H1 (cell line): ENCODE results near the gene PLCH2. TPM values are rescaled to one million over a fixed set of nuclear protein-coding genes. Genes with fewer than 3 reads are reported as not detected.

Source experiments
- CTCF ChIP-seq, 3 experiments: IDR thresholded peaks; 1 replicate in 2 of 3; 2 replicates in 1 of 3; pipeline versions ENCODE4 v1.5.1 to v1.6.1; 2011; ENCODE audit warnings: low read length in 3 of 3, mild to moderate bottlenecking in 3 of 3, inconsistent platforms in 2 of 3, low read depth in 1 of 3, moderate library complexity in 1 of 3; ENCODE audit not compliant: insufficient read depth in 1 of 3; ENCODE audit errors: control extremely low read depth in 1 of 3
- polyA plus RNA-seq, 7 experiments: library from polyadenylated mRNA; depleted of rRNA in 3 of 7; stranded (reverse) in 5 of 7; unstranded in 2 of 7; fragments of >200 nt in 5 of 7; fragments of 200-250 nt in 2 of 7; gene quantifications; 1 replicate in 5 of 7; 2 replicates in 1 of 7; 4 replicates in 1 of 7; pipeline versions ENCODE4 v1.2.1 to v1.2.3, GENCODE V29; 2011 to 2013; ENCODE audit warnings: missing spikeins in 2 of 7, mixed read lengths in 2 of 7
- total RNA-seq: library from RNA; stranded (reverse); fragmentation: NEBNext Ultra II Directional; extraction: Animal tissue kit (Norgen Biotek cat#: 25700); gene quantifications from 2 replicates; pipeline ENCODE4 v1.2.1, GENCODE V29; 2021

Gene PLCH2
- total and polyA plus RNA-seq, 2 of the 8 experiments (the other 6 are each of a cell fraction or from before 2014, with no cell fraction given) = 0.14 to 0.19 TPM

- TF ChIP-seq CTCF (IDR thresholded peaks at IDR 0.05; ENCODE audit: control extremely low read depth in 1 of 3, insufficient read depth in 1 of 3, low read depth in 1 of 3, low read length in 3 of 3) = no peak
- TF ChIP-seq, all 59 proteins: peak for 0
These were observed 5.6 kb upstream of the PLCH2 start (continued) for GRCh38 chr1:2470290-2471158.
